HCT116 (cell line): ENCODE results near the gene ZDHHC1. TPM values are rescaled to one million over a fixed set of nuclear protein-coding genes. Genes with fewer than 3 reads are reported as not detected.

Source experiments
- ATAC-seq: fragments of 200-7000 bp; cut with Tn5 transposase; 2 replicates; pipeline ENCODE4 v1.9.1; 2020; ENCODE audit warnings: mild to moderate bottlenecking, moderate library complexity
- BruUV-seq: library from RNA; stranded (reverse); fragments of 400-500 nt; replicated peaks from 2 replicates; lab custom pipeline; 2021; lab: Mats Ljungman, UMichigan
- CTCF ChIA-PET: fragments of 300-600 bp; sonication (Branson Sonifier 250); formaldehyde crosslinking; loops from one replicate; lab custom pipeline; 2021; ENCODE audit warnings: antibody characterized with exemption; lab: Charles Lee
- POLR2A ChIA-PET: fragments of 300-600, 350-600 bp; sonication (Branson Sonifier 250); formaldehyde crosslinking; loops from one replicate; lab custom pipeline; 2021; ENCODE audit warnings: antibody characterized with exemption; lab: Charles Lee
- RAD21 ChIA-PET, 2 experiments: fragments of 300-600 bp; sonication (Branson Sonifier 250); formaldehyde crosslinking; loops; one replicate each; lab custom pipeline; 2023; ENCODE audit warnings: low total read pairs in 2 of 2; ENCODE audit not compliant: uncharacterized antibody in 2 of 2, unreplicated experiment in 2 of 2, low non-redundant PET in 1 of 2; lab: Charles Lee
- DNase-seq: peaks from one replicate; pipeline ENCODE4 v3.0.0-alpha.2; 2010; ENCODE audit warnings: low read depth, low spot score
- H2AFZ ChIP-seq: fragments of 200-600 bp; shearing (Covaris generic), sonication (generic); 2 replicates; pipeline ENCODE4 v1.6.1; 2017; ENCODE audit warnings: low read depth, mixed run types, mixed read lengths, antibody characterized with exemption, low read length; ENCODE audit not compliant: poor library complexity, severe bottlenecking
- H3K27ac ChIP-seq: 2 replicates; pipeline ENCODE4 v1.5.1; 2012; ENCODE audit warnings: low read depth, low read length
- H3K27me3 ChIP-seq: fragments of 200-600 bp; sonication (generic); 2 replicates; pipeline ENCODE4 v1.6.1; 2016; ENCODE audit warnings: mixed run types, low read length, mixed read lengths; ENCODE audit not compliant: insufficient read depth
- H3K36me3 ChIP-seq, 2 experiments: fragments of 200-500 bp in 1 of 2; fragments of 200-600 bp in 1 of 2; sonication (Bioruptor generic) in 1 of 2; sonication (generic) in 1 of 2; 2 replicates each; pipeline versions ENCODE4 v1.5.1 to v1.6.1; 2014 to 2016; ENCODE audit warnings: low read length in 2 of 2, inconsistent platforms in 1 of 2, mixed read lengths in 1 of 2, mixed run types in 1 of 2; ENCODE audit not compliant: insufficient read depth in 2 of 2, control insufficient read depth in 1 of 2
- H3K4me1 ChIP-seq, 2 experiments: fragments of 200-600 bp in 1 of 2; sonication (generic) in 1 of 2; 2 replicates each; pipeline versions ENCODE4 v1.5.1 to v1.6.1; 2012 to 2017; ENCODE audit warnings: low read length in 2 of 2, inconsistent platforms in 1 of 2, mild to moderate bottlenecking in 1 of 2, mixed read lengths in 1 of 2, mixed run types in 1 of 2, moderate library complexity in 1 of 2; ENCODE audit not compliant: insufficient read depth in 2 of 2, control insufficient read depth in 1 of 2
- H3K4me2 ChIP-seq: fragments of 200-600 bp; sonication (generic); 2 replicates; pipeline ENCODE4 v1.6.1; 2017; ENCODE audit warnings: mixed run types, low read length, mixed read lengths
- H3K4me3 ChIP-seq, 2 experiments: fragments of 200-600 bp in 1 of 2; sonication (generic) in 1 of 2; replicated peaks in 1 of 2; 2 replicates each; pipeline ENCODE4 v1.5.1; 2011 to 2016; ENCODE audit warnings: low read length in 2 of 2, control low read depth in 1 of 2, low read depth in 1 of 2, mild to moderate bottlenecking in 1 of 2, mixed read lengths in 1 of 2, mixed run types in 1 of 2
- H3K79me2 ChIP-seq: fragments of 200-600 bp; sonication (generic); 2 replicates; pipeline ENCODE4 v1.6.1; 2017; ENCODE audit warnings: mild to moderate bottlenecking, mixed run types, low read length, moderate library complexity, mixed read lengths; ENCODE audit not compliant: insufficient read depth
- H3K9ac ChIP-seq: fragments of 200-600 bp; sonication (generic); 2 replicates; pipeline ENCODE4 v1.6.1; 2016; ENCODE audit warnings: low read length, mixed read lengths
- H3K9me2 ChIP-seq: fragments of 200-600 bp; sonication (generic), shearing (Covaris generic); 2 replicates; pipeline ENCODE4 v1.6.1; 2017; ENCODE audit warnings: mixed run types, mild to moderate bottlenecking, moderate library complexity; ENCODE audit not compliant: insufficient read depth
- H3K9me3 ChIP-seq, 2 experiments: fragments of 200-500 bp in 1 of 2; fragments of 200-600 bp in 1 of 2; sonication (Bioruptor generic) in 1 of 2; sonication (generic) in 1 of 2; 2 replicates each; pipeline ENCODE4 v1.6.1; 2014 to 2017; ENCODE audit warnings: low read length in 2 of 2, mixed read lengths in 2 of 2, inconsistent platforms in 1 of 2, low read depth in 1 of 2, mild to moderate bottlenecking in 1 of 2, mixed run types in 1 of 2, moderate library complexity in 1 of 2; ENCODE audit not compliant: control insufficient read depth in 1 of 2, insufficient read depth in 1 of 2
- H4K20me1 ChIP-seq: fragments of 200-600 bp; sonication (generic), shearing (Covaris generic); 2 replicates; pipeline ENCODE4 v1.6.1; 2017; ENCODE audit warnings: mixed run types, mild to moderate bottlenecking, moderate library complexity; ENCODE audit not compliant: insufficient read depth
- EGR1 ChIP-seq: IDR thresholded peaks from 2 replicates; pipeline ENCODE4 v1.6.1; 2012; ENCODE audit warnings: low read depth
- ELF1 ChIP-seq: IDR thresholded peaks from 2 replicates; pipeline ENCODE4 v1.6.1; 2012; ENCODE audit warnings: low read depth, borderline replicate concordance
- EZH2 ChIP-seq: fragments of 200-600 bp; sonication (generic); IDR thresholded peaks from 2 replicates; pipeline ENCODE4 v1.6.1; 2017; ENCODE audit warnings: antibody characterized with exemption, mixed run types
- POLR2A ChIP-seq: IDR thresholded peaks from 2 replicates; pipeline ENCODE4 v1.7.0; 2011; ENCODE audit warnings: borderline replicate concordance; ENCODE audit not compliant: insufficient read depth, insufficient read length; ENCODE audit errors: extremely low read depth
- POLR2AphosphoS5 ChIP-seq: IDR thresholded peaks from 2 replicates; pipeline ENCODE4 v1.6.1; 2011; ENCODE audit warnings: mild to moderate bottlenecking, low read depth, low read length, moderate library complexity
- RAD21 ChIP-seq: IDR thresholded peaks from 2 replicates; pipeline ENCODE4 v1.6.1; 2012; ENCODE audit warnings: low read depth, mild to moderate bottlenecking
- SP1 ChIP-seq: IDR thresholded peaks from 2 replicates; pipeline ENCODE4 v1.6.1; 2012; ENCODE audit warnings: low read depth
- TCF7L2 ChIP-seq: IDR thresholded peaks from 2 replicates; pipeline ENCODE4 v1.7.0; 2011; ENCODE audit warnings: borderline replicate concordance, inconsistent platforms; ENCODE audit not compliant: insufficient read depth, insufficient read length; ENCODE audit errors: extremely low read depth
- YY1 ChIP-seq: IDR thresholded peaks from 2 replicates; pipeline ENCODE4 v1.6.1; 2011; ENCODE audit warnings: low read length, low read depth, moderate library complexity, mild to moderate bottlenecking; ENCODE audit not compliant: insufficient replicate concordance; ENCODE audit errors: extremely low read depth
- ZFX ChIP-seq: fragments of 450-650 bp; IDR thresholded peaks from 2 replicates; pipeline ENCODE4 v1.6.1; 2017
- intact Hi-C: fragments of 100-400 bp; cut with micrococcal nuclease; formaldehyde crosslinking; loops from 2 replicates; pipeline ENCODE4 v1.10.0; 2022
- total RNA-seq: library from RNA; stranded (reverse); gene quantifications from one replicate; pipeline ENCODE4 v1.2.1, GENCODE V29; 2021; ENCODE audit not compliant: unreplicated experiment
- TF ChIP-seq, protein P1 (sequence below): IDR thresholded peaks from 2 replicates; pipeline ENCODE4 v1.6.1; 2011; ENCODE audit warnings: mild to moderate bottlenecking, low read length, moderate library complexity; ENCODE audit not compliant: insufficient replicate concordance; ENCODE audit errors: extremely low read depth
- TF ChIP-seq, protein P2 (sequence below): IDR thresholded peaks from 2 replicates; pipeline ENCODE4 v1.6.1; 2012; ENCODE audit warnings: low read depth
- TF ChIP-seq, protein P3 (sequence below), 3 experiments: fragments of 200-600 bp in 1 of 3; sonication (generic) in 1 of 3; IDR thresholded peaks in 2 of 3; conservative IDR thresholded peaks in 1 of 3; 2 replicates each; pipeline ENCODE4 v1.5.1; 2012 to 2017; ENCODE audit warnings: low read depth in 2 of 3, low read length in 2 of 3, antibody characterized with exemption in 1 of 3, borderline replicate concordance in 1 of 3, control low read depth in 1 of 3, mild to moderate bottlenecking in 1 of 3, mixed read lengths in 1 of 3, mixed run types in 1 of 3, moderate library complexity in 1 of 3; ENCODE audit not compliant: insufficient read depth in 1 of 3

Gene ZDHHC1
- total RNA-seq, 1 experiment from 2014 or later, result 9.1 TPM

GRCh38 chr16:67463059-67463458 is 46.8 kb upstream of the ZDHHC1 start (continued):
- TF ChIP-seq, protein P1, sequence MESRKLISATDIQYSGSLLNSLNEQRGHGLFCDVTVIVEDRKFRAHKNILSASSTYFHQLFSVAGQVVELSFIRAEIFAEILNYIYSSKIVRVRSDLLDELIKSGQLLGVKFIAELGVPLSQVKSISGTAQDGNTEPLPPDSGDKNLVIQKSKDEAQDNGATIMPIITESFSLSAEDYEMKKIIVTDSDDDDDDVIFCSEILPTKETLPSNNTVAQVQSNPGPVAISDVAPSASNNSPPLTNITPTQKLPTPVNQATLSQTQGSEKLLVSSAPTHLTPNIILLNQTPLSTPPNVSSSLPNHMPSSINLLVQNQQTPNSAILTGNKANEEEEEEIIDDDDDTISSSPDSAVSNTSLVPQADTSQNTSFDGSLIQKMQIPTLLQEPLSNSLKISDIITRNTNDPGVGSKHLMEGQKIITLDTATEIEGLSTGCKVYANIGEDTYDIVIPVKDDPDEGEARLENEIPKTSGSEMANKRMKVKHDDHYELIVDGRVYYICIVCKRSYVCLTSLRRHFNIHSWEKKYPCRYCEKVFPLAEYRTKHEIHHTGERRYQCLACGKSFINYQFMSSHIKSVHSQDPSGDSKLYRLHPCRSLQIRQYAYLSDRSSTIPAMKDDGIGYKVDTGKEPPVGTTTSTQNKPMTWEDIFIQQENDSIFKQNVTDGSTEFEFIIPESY, result no peak
- no peak for TF ChIP-seq POLR2A

DNA sequence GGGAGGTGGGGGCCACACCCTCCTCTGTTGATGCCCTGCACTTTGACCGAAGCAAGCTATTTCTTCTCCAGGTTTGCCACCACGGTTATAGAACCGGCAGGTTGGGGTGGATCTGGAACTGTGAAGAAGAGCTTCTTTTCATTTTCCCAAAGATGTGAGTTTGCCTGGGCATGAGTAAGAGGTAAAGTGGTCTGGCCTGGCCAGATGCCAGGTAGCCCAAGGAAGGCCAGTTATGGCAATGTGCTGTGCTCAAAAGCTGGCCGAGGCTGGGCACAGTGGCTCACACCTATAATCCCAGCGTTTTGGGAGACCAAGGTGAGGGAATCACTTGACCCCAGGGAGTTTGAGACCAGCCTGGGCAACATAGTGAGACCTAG is 46.0 kb upstream of the ZDHHC1 start:
- intact Hi-C loops, result no loop called here
- RAD21 ChIA-PET, result no interaction called here
- CTCF ChIA-PET, result interaction anchor here (1.1 to 2.5 kb wide), 3 partner anchors 16 to 34 kb away, joined by 3 to 7 read pairs (median 3); no protein-coding TSS in a partner anchor
- Histone ChIP-seq H3K4me1 (peaks cover 6 to 19% of the 10 kb centered on the region in 2 experiments; a peak in 3 of 4 replicates), H4K20me1 (no peaks in the 10 kb centered on the region), H3K27me3 (no peaks in the 10 kb centered on the region), H3K9me3 (no peaks in the 10 kb centered on the region), H3K36me3 (no peaks in the 10 kb centered on the region), H2AFZ (no peak overlapping the region), H3K9ac (no peak overlapping the region), H3K79me2 (peaks cover 10% of the 10 kb centered on the region; the same call in 1 of the 2 replicates), H3K4me3 (no peak overlapping the region), H3K27ac (no peak overlapping the region), H3K4me2 (no peak overlapping the region), H3K9me2 (no peaks in the 10 kb centered on the region)
- POLR2A ChIA-PET, result no interaction called here
- BruUV-seq, result no TSS peak
- no peak for DNase-seq
- no peak for ATAC-seq
- TF ChIP-seq EZH2, result no peak
- TF ChIP-seq RAD21, result no peak
- no peak for TF ChIP-seq ELF1
- TF ChIP-seq POLR2A, result no peak
- TF ChIP-seq POLR2AphosphoS5, result no peak
- no peak for TF ChIP-seq SP1
- no peak for TF ChIP-seq TCF7L2
- TF ChIP-seq EGR1, result no peak
- TF ChIP-seq YY1, result no peak
- TF ChIP-seq, protein P2, sequence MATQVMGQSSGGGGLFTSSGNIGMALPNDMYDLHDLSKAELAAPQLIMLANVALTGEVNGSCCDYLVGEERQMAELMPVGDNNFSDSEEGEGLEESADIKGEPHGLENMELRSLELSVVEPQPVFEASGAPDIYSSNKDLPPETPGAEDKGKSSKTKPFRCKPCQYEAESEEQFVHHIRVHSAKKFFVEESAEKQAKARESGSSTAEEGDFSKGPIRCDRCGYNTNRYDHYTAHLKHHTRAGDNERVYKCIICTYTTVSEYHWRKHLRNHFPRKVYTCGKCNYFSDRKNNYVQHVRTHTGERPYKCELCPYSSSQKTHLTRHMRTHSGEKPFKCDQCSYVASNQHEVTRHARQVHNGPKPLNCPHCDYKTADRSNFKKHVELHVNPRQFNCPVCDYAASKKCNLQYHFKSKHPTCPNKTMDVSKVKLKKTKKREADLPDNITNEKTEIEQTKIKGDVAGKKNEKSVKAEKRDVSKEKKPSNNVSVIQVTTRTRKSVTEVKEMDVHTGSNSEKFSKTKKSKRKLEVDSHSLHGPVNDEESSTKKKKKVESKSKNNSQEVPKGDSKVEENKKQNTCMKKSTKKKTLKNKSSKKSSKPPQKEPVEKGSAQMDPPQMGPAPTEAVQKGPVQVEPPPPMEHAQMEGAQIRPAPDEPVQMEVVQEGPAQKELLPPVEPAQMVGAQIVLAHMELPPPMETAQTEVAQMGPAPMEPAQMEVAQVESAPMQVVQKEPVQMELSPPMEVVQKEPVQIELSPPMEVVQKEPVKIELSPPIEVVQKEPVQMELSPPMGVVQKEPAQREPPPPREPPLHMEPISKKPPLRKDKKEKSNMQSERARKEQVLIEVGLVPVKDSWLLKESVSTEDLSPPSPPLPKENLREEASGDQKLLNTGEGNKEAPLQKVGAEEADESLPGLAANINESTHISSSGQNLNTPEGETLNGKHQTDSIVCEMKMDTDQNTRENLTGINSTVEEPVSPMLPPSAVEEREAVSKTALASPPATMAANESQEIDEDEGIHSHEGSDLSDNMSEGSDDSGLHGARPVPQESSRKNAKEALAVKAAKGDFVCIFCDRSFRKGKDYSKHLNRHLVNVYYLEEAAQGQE, result no peak
- no peak for TF ChIP-seq ZFX
- TF ChIP-seq, protein P3, sequence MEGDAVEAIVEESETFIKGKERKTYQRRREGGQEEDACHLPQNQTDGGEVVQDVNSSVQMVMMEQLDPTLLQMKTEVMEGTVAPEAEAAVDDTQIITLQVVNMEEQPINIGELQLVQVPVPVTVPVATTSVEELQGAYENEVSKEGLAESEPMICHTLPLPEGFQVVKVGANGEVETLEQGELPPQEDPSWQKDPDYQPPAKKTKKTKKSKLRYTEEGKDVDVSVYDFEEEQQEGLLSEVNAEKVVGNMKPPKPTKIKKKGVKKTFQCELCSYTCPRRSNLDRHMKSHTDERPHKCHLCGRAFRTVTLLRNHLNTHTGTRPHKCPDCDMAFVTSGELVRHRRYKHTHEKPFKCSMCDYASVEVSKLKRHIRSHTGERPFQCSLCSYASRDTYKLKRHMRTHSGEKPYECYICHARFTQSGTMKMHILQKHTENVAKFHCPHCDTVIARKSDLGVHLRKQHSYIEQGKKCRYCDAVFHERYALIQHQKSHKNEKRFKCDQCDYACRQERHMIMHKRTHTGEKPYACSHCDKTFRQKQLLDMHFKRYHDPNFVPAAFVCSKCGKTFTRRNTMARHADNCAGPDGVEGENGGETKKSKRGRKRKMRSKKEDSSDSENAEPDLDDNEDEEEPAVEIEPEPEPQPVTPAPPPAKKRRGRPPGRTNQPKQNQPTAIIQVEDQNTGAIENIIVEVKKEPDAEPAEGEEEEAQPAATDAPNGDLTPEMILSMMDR (IDR thresholded peaks at IDR 0.05 in 2 of 3, conservative IDR thresholded peaks at IDR 0.05 in 1 of 3; ENCODE audit: borderline replicate concordance in 1 of 3, insufficient read depth in 1 of 3, low read depth in 2 of 3, low read length in 2 of 3), result no peak
